Measurements from ENCODE around the gene TCEANC2. TPM values are rescaled to one million over a fixed set of nuclear protein-coding genes. Genes with fewer than 3 reads are reported as not detected.
"Not testable (repeated sequence)": the region's sequence is repeated elsewhere in the genome, so short reads cannot be mapped to it uniquely, and the experiment has no call there.

Gene TCEANC2
- polyA plus RNA-seq, 4 donors = 1.3 to 5.1 (median 1.9) TPM

- H3K4me3 ChIP-seq (ENCODE audit: low read depth in 1 of 3, low read length in 3 of 3) = no peak overlapping the region
- H3K4me1 ChIP-seq (ENCODE audit: control insufficient read depth in 3 of 3, insufficient read depth in 2 of 3, low read depth in 1 of 3, low read length in 2 of 3) = no peaks in the 10 kb centered on the region
- H3K9me3 ChIP-seq (ENCODE audit: control insufficient read depth in 2 of 2, insufficient read depth in 1 of 2, low read depth in 1 of 2, low read length in 1 of 2) = no peaks in the 10 kb centered on the region
- 4 to 14% (median 8%) methylated on average over 1 of the region's 1 CpG for WGBS, 3 donors
- peaks cover 0 to 14% (median 12%) of the 10 kb centered on the region in 3 donors for H3K36me3 ChIP-seq (ENCODE audit: control insufficient read depth in 3 of 3, insufficient read depth in 2 of 3, low read depth in 1 of 3, low read length in 3 of 3)
- DNase-seq (no peak), FAIRE-seq (no peak)
- no peak overlapping the region for H3K27ac ChIP-seq (ENCODE audit: low read depth in 1 of 3, low read length in 2 of 3)
- H3K27me3 ChIP-seq (ENCODE audit: control insufficient read depth in 3 of 3, insufficient read depth in 3 of 3, low read length in 3 of 3) = no peaks in the 10 kb centered on the region
Observed at GRCh38 chr1:54041806-54042205, 11.6 kb upstream of the TCEANC2 start.

- Histone ChIP-seq H3K4me3 (ENCODE audit: low read depth in 1 of 3, low read length in 3 of 3) (no peak overlapping the region), H3K36me3 (ENCODE audit: control insufficient read depth in 3 of 3, insufficient read depth in 2 of 3, low read depth in 1 of 3, low read length in 3 of 3) (peaks cover 0 to 10% (median 6%) of the 10 kb centered on the region in 3 donors), H3K27me3 (ENCODE audit: control insufficient read depth in 3 of 3, insufficient read depth in 3 of 3, low read length in 3 of 3) (no peaks in the 10 kb centered on the region), H3K9me3 (ENCODE audit: control insufficient read depth in 2 of 2, insufficient read depth in 1 of 2, low read depth in 1 of 2, low read length in 1 of 2) (no peaks in the 10 kb centered on the region), H3K4me1 (ENCODE audit: control insufficient read depth in 3 of 3, insufficient read depth in 2 of 3, low read depth in 1 of 3, low read length in 2 of 3) (peaks cover 0 to 3% (median 0%) of the 10 kb centered on the region in 3 donors), H3K27ac (ENCODE audit: low read depth in 1 of 3, low read length in 2 of 3) (no peak overlapping the region)
- WGBS, 3 donors = 94 to 97% (median 94%) methylated on average over 2 of the region's 2 CpGs
- FAIRE-seq (no peak), DNase-seq (no peak)
Observed at GRCh38 chr1:54045496-54045895, 7.9 kb upstream of the TCEANC2 start.

DNA sequence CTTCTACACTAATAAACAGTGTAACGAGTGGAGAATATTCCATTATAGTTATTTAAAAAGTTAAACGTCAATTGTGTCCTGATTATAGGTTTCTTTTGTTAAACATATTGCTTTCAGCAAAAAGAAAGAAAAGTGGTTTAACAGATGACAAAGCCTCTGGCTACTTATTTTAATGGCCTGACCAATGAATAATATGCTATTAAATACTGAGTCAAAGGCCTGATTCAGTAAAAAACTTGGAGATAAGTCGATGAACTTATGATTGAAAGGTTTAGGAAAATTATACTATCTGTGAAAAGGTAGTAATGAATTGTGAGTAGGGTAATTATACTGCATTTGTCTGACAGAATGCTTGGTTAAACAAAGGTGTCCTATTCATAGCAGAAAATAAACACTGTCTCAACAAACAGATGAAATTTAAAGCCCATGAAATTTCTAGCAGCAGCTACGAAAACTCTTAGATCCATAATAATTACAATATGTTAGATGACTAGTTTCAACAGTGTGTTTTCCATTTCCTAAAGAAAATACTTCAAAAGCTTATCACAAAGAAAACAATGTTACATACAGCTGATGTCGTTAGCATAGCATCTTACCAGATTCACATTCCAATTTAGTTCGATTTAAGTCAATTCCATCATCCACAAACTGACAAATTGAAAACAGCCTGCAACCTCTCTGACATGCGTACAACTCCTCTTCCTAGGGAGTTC is 6.6 kb upstream of the TCEANC2 start:
- Histone ChIP-seq H3K27me3 (ENCODE audit: control insufficient read depth in 3 of 3, insufficient read depth in 3 of 3, low read length in 3 of 3) (no peaks in the 10 kb centered on the region), H3K4me1 (ENCODE audit: control insufficient read depth in 3 of 3, insufficient read depth in 2 of 3, low read depth in 1 of 3, low read length in 2 of 3) (peaks cover 0 to 6% (median 3%) of the 10 kb centered on the region in 3 donors), H3K9me3 (ENCODE audit: control insufficient read depth in 2 of 2, insufficient read depth in 1 of 2, low read depth in 1 of 2, low read length in 1 of 2) (no peaks in the 10 kb centered on the region), H3K27ac (ENCODE audit: low read depth in 1 of 3, low read length in 2 of 3) (no peak overlapping the region), H3K4me3 (ENCODE audit: low read depth in 1 of 3, low read length in 3 of 3) (no peak overlapping the region), H3K36me3 (ENCODE audit: control insufficient read depth in 3 of 3, insufficient read depth in 2 of 3, low read depth in 1 of 3, low read length in 3 of 3) (peaks cover 0 to 16% (median 6%) of the 10 kb centered on the region in 3 donors)
- FAIRE-seq = no peak
- DNase-seq = no peak
- WGBS, 3 donors = 78 to 80% (median 79%) methylated on average over 7 of the region's 7 CpGs

DNA sequence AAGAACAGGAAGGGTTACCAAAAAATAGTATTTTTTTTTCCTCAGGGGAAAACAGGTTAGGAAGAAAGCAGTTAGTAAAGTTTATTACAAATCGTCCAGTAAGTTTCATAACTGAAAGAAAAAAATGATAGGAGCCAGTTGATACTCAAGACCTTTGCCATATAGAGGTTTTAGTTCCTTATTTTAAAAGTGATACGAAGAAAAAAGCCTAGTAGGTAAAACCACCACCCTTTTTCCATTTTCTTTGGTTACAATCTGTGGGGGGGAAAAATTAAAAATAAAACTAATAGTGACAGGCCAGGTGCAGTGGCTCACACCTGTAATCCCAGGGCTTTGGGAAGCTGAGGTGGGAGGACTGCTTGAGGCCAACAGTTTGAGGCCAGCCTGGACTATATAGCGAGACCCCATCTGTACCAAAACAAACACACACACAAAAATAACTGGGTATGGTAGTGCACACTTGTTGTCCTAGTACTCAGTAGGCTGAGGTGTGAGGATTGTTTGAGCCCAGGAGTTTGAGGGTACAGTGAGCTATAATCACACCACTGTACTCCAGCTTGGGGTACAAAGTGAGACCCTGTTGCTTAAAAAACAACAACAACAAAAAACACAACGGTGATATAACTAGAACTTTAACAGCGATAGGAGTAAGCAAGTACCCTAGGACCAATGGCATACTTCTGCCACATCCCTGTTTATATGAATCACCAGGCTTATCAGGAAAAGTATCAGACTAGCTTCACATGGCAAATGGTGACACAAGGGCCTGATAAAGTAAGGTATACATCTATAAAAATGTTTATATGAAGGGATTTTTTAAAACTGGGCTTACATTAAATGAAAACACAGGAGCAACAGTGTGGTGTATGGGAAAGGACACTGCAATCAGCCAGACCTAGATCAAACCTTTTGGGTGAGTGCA is 5.8 kb upstream of the TCEANC2 start:
- DNase-seq (no peak), FAIRE-seq (no peak)
- 71 to 73% (median 72%) methylated on average over 5 of the region's 5 CpGs for WGBS, 3 donors
- Histone ChIP-seq H3K4me1 (ENCODE audit: control insufficient read depth in 3 of 3, insufficient read depth in 2 of 3, low read depth in 1 of 3, low read length in 2 of 3) (peaks cover 0 to 6% (median 3%) of the 10 kb centered on the region in 3 donors), H3K36me3 (ENCODE audit: control insufficient read depth in 3 of 3, insufficient read depth in 2 of 3, low read depth in 1 of 3, low read length in 3 of 3) (peaks cover 0 to 16% (median 2%) of the 10 kb centered on the region in 3 donors), H3K27me3 (ENCODE audit: control insufficient read depth in 3 of 3, insufficient read depth in 3 of 3, low read length in 3 of 3) (no peaks in the 10 kb centered on the region), H3K27ac (ENCODE audit: low read depth in 1 of 3, low read length in 2 of 3) (peak overlapping the region in 1 of 3 donors; percentile 34), H3K9me3 (ENCODE audit: control insufficient read depth in 2 of 2, insufficient read depth in 1 of 2, low read depth in 1 of 2, low read length in 1 of 2) (no peaks in the 10 kb centered on the region), H3K4me3 (ENCODE audit: low read depth in 1 of 3, low read length in 3 of 3) (no peak overlapping the region)

DNA sequence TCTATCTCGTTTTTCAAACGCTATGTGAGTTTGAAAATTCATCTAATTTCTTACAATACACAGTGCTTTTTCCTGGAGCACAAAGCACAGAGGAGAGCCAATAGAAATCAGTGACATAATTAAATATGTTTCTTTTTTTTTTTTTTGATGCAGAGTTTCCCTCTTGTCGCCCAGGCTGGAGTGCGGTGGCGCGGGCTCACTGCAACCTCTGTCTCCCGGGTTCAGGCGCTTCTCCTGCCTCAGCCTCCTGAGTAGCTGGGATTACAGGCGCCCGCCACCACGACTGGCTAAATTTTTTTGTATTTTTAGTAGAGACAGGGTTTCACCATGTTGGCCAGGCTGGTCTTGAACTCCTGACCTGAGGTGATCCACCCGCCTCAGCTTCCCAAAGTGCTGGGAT is 3.0 kb upstream of the TCEANC2 start:
- WGBS, 3 donors = 96 to 97% (median 96%) methylated on average over 12 of the region's 12 CpGs
- H3K4me1 ChIP-seq (ENCODE audit: control insufficient read depth in 3 of 3, insufficient read depth in 2 of 3, low read depth in 1 of 3, low read length in 2 of 3); H3K27me3 ChIP-seq (ENCODE audit: control insufficient read depth in 3 of 3, insufficient read depth in 3 of 3, low read length in 3 of 3); DNase-seq; H3K27ac ChIP-seq (ENCODE audit: low read depth in 1 of 3, low read length in 2 of 3); H3K9me3 ChIP-seq (ENCODE audit: control insufficient read depth in 2 of 2, insufficient read depth in 1 of 2, low read depth in 1 of 2, low read length in 1 of 2); FAIRE-seq; H3K4me3 ChIP-seq (ENCODE audit: low read depth in 1 of 3, low read length in 3 of 3): not testable (repeated sequence)
- H3K36me3 ChIP-seq (ENCODE audit: control insufficient read depth in 3 of 3, insufficient read depth in 2 of 3, low read depth in 1 of 3, low read length in 3 of 3) = peaks cover 0 to 11% (median 2%) of the 10 kb centered on the region in 3 donors

DNA sequence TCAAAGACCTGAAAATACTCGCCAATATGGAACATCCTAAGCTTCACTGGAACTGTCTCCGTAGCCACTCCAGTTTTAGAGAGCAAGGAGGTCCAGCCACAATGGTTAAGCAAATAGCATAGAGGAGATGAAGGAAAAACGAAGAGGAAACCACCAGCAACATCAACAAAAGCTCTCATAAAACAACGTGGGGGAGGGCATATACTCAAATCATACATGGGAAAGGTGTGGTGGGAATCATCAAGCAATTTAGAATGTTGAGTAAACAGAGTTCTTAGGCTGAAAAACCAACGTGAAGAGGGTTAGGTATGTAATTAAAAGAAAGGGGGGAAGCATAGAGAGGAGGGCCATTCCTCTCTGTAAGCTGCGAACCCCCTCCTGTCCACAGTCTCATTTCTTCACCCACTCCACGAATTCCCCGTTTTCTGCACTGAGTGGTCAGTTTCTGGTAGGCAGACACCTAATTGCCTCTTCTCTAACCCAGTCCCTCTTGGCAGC is 1.4 kb upstream of the TCEANC2 start:
- FAIRE-seq (no peak), DNase-seq (peak; percentile 13 to 45)
- Histone ChIP-seq H3K4me3 (ENCODE audit: low read depth in 1 of 3, low read length in 3 of 3) (peak overlapping the region; percentile 56 to 96 (median 76)), H3K4me1 (ENCODE audit: control insufficient read depth in 3 of 3, insufficient read depth in 2 of 3, low read depth in 1 of 3, low read length in 2 of 3) (peaks cover 0 to 8% (median 7%) of the 10 kb centered on the region in 3 donors), H3K27ac (ENCODE audit: low read depth in 1 of 3, low read length in 2 of 3) (peak overlapping the region; percentile 82 to 98 (median 98)), H3K36me3 (ENCODE audit: control insufficient read depth in 3 of 3, insufficient read depth in 2 of 3, low read depth in 1 of 3, low read length in 3 of 3) (peaks cover 0 to 11% (median 0%) of the 10 kb centered on the region in 3 donors), H3K27me3 (ENCODE audit: control insufficient read depth in 3 of 3, insufficient read depth in 3 of 3, low read length in 3 of 3) (no peaks in the 10 kb centered on the region), H3K9me3 (ENCODE audit: control insufficient read depth in 2 of 2, insufficient read depth in 1 of 2, low read depth in 1 of 2, low read length in 1 of 2) (no peaks in the 10 kb centered on the region)
- WGBS, 3 donors = 1 to 2% (median 1%) methylated on average over 8 of the region's 8 CpGs

- Histone ChIP-seq H3K27me3 (ENCODE audit: control insufficient read depth in 3 of 3, insufficient read depth in 3 of 3, low read length in 3 of 3) (no peaks in the 10 kb centered on the region), H3K36me3 (ENCODE audit: control insufficient read depth in 3 of 3, insufficient read depth in 2 of 3, low read depth in 1 of 3, low read length in 3 of 3) (peaks cover 0 to 11% (median 0%) of the 10 kb centered on the region in 3 donors), H3K27ac (ENCODE audit: low read depth in 1 of 3, low read length in 2 of 3) (peak overlapping the region; percentile 82 to 98 (median 98)), H3K4me3 (ENCODE audit: low read depth in 1 of 3, low read length in 3 of 3) (peak overlapping the region; percentile 56 to 96 (median 76)), H3K4me1 (ENCODE audit: control insufficient read depth in 3 of 3, insufficient read depth in 2 of 3, low read depth in 1 of 3, low read length in 2 of 3) (peaks cover 0 to 8% (median 7%) of the 10 kb centered on the region in 3 donors), H3K9me3 (ENCODE audit: control insufficient read depth in 2 of 2, insufficient read depth in 1 of 2, low read depth in 1 of 2, low read length in 1 of 2) (no peaks in the 10 kb centered on the region)
- 0 to 1% (median 0%) methylated on average over 23 of the region's 23 CpGs for WGBS, 3 donors
- FAIRE-seq = no peak
- DNase-seq = peak; percentile 64 to 79
Observed at GRCh38 chr1:54052431-54052933, 926 bp upstream of the TCEANC2 start.

All from small intestine (tissue), 7 donors.